Stimulated activated CD8-positive, alpha-beta memory T cell treated with anti-CD3 and anti-CD28 coated beads, Interleukin-4, amount 100 ng/mL, for 1 hour (primary cell): ENCODE results near the gene NDUFV1.
"Not testable (repeated sequence)": the region's sequence is repeated elsewhere in the genome, so short reads cannot be mapped to it uniquely, and the experiment has no call there.

Source experiments
- DNase-seq, 2 donors: peaks; one replicate each; pipeline ENCODE4 v3.0.0-alpha.2; 2020; ENCODE audit warnings: low read depth in 2 of 2, low spot score in 1 of 2

NDUFV1 gene

GRCh38 chr11:67611165-67611564 is 4.4 kb downstream of the NDUFV1 start:
- DNase-seq = no peak

DNA sequence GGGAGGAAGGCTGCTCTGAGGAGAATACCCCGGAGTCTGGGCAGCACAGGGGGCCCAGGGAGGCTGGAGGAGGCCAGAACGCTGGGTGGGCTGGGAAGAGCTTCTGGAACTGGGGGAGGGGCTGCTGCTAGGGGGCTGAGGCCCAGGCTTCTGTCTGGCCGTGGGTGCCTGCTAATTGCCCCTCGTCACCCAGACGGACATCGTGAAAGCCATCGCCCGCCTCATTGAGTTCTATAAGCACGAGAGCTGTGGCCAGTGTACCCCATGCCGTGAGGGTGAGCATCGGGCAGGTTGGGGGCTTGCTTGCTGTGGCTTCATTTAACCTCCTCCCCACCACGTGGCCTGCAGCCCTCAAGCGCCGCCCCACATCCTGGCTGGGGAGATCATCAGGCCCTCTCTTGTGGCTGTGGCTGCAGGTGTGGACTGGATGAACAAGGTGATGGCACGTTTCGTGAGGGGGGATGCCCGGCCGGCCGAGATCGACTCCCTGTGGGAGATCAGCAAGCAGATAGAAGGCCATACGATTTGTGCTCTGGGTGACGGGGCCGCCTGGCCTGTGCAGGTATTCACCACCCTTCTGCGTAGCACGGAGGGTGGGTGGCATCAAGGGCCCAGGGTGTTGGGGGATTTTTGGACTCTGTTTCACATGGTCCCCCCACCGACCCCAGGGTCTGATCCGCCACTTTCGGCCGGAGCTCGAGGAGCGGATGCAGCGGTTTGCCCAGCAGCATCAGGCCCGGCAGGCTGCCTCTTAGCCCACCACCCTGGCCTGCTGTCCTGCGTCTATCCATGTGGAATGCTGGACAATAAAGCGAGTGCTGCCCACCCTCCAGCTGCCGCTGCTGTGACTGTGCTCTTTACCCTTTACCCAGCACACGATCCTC is 5.2 kb downstream of the NDUFV1 start:
- DNase-seq = no peak

DNA sequence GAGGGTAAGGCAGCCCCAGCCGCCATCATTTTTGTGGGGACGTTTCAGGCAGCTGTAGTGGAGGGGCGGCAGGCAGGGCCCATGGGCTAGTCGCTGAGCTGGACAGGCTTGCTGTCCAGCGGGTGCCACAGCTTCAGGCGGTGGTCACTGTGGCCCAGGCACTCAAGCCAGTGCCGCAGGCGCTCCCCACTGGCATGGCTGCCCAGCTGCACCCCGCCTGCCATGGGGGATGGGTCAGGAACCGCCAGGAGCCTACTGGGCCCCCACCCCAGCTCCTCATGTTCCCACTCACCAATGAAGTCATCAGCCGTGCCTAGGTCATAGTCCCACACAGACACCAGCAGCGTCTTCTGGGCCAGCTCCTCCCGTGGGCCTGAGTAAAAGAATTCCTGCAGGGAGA is 6.0 kb downstream of the NDUFV1 start:
- DNase-seq = no peak

GRCh38 chr11:67613313-67613959 is 6.7 kb downstream of the NDUFV1 start:
- no peak for DNase-seq

DNA sequence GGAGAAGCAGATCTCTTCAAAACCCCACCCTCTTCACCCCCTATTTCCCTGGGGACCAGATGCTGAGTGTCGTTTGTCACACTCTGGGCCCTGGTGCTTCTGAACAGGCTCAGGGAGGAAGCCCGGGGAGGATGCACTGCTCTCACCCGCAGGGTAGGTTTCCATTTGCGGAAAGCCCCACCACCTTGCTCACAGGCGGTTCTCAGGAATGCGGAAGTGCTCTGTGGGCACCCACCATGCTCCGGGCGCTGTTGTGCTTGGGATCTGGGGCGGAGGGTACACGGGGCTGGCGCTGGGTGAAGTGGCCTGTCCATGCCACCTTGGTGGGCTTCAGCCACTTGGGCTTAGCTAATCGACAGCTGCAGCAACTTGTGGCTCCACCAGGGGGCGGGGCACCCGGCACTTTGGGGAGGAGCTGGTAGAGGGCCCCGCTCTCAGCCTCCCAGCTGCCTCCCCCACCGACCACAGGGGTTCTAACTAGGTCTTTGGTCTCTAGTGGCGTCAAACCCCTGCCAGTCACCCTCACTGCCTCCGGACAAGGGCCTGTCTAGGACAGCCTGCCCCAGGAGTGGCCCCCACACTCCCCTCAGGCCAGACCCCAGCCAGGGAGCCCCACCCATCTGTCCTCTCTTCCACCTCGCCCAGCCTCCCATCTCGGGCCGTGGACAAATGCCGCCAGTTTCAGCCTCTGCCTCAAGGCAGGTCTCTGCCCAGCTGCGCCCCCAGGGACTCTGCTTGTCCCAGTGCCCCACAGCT is 7.4 kb downstream of the NDUFV1 start:
- peak; percentile 70 to 80 for DNase-seq

DNA sequence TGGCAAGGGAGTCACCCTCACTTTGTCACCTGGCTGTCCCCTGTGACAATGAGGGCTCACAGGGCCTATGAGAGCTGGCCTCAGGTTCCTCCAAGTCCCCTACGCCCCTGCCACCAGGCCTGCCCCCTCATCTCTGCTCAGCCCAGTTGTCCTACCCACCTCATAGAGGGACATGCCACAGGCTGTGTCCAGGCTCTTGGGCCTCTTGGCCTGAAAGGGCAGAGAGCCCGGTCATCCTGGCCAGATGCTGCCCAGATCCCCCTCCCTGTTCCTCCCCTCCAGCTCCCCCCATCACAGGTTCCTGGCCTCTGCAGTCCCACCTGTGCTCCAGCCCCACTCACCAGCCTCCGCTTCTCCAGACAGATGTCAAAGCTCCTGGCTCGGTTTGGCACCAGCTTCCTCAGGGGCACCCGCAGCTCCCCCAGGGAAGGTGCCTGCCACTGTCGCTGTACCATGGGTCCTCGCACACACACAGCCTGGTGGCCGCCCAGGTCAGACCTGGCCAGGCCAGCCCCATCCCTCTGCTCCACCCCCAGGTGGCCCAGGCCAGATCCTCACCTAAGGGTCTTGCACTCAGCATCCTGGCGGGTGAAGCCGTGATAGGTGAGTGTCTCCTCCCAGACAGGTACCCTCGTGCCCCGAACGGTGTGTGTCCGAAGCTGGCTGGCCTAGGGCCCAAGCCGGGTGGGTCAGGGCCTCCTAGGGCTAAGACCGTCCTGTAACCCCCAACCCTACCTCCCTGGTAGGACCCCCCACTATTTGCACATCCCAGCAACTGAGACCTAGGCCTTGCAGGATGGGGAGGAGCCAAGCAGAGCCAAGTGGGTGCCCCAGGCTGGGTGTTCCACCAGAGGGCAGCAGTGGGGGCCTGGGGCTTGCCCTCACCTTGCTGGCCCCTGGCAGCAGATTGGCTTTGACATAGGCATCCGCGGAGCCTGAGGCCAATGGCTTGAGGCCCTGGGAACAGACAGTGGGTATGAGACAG is 8.3 kb downstream of the NDUFV1 start:
- DNase-seq = no peak

- DNase-seq = no peak
Measured at GRCh38 chr11:67615728-67616430, 9.1 kb downstream of the NDUFV1 start.

- no peak for DNase-seq
Measured at GRCh38 chr11:67616431-67617242, 9.9 kb downstream of the NDUFV1 start.

DNA sequence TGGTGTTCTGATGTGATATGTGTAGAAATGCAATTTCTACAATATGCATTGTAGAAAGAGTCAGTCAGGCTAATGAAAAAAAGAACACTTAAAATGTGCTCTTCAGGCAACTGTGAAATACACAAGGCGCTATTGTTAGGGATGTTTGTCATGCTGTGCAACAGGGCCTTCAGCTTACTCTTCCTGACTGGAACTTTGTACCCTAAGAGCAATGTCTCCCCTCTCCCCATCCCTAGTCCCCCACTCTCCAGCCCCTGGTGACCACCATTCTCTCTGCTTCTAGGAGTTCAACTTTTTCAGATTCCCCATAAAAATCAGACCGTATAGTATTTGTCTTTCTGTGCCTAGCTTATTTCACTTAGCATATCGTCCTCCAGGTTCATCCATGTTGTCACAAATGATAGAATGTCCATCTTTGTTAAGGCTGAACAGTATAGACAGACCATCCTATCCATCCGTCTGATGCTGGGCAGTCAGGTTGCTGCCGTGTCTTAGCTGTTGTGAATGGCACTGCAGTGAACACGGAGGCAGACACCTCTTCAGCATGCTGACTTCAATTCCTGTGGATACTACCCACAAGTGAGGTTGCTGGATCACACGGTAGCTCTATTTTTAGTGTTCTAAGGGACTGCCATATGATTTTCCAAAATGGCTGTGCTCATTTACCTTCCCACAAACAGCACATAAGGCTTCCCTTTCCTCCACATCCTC is 10.7 kb downstream of the NDUFV1 start:
- DNase-seq = no peak

- DNase-seq = not testable (repeated sequence)
Measured at GRCh38 chr11:67618901-67619659, 12.3 kb downstream of the NDUFV1 start.

DNA sequence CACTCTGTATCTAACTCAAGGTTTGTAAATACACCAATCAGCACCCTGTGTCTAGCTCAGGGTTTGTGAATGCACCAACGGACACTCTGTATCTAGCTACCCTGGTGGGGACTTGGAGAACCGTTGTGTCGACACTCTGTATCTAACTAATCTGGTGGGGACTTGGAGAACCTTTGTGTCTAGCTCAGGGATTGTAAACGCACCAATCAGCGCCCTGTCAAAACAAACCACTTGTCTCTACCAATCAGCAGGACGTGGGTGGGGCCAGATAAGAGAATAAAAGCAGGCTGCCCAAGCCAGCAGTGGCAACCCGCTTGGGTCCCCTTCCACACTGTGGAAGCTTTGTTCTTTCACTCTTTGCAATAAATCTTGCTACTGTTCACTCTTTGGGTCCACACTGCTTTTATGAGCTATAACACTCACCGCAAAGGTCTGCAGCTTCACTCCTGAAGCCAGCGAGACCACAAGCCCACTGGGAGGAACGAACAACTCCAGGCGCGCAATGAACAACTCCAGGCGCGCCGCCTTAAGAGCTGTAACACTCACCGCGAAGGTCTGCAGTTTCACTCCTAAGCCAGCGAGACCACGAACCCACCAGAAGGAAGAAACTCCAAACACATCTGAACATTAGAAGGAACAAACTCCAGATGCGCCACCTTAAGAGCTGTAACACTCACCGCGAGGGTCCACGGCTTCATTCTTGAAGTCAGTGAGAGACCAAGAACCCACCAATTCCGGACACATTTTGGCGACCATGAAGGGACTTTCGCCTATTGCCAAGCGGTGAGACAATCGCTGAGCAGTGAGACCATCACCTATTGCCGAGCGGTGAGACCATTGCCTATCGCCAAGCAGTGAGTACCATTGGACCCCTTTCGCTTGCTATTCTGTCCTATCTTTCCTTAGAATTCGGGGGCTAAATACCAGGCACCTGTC is 13.2 kb downstream of the NDUFV1 start:
- not testable (repeated sequence) for DNase-seq

GRCh38 chr11:67620621-67621020 is 13.9 kb downstream of the NDUFV1 start:
- DNase-seq = not testable (repeated sequence)

- DNase-seq = not testable (repeated sequence)
Measured at GRCh38 chr11:67621928-67622327, 15.2 kb downstream of the NDUFV1 start.

- not testable (repeated sequence) for DNase-seq
Measured at GRCh38 chr11:67622905-67623304, 16.2 kb downstream of the NDUFV1 start.

DNA sequence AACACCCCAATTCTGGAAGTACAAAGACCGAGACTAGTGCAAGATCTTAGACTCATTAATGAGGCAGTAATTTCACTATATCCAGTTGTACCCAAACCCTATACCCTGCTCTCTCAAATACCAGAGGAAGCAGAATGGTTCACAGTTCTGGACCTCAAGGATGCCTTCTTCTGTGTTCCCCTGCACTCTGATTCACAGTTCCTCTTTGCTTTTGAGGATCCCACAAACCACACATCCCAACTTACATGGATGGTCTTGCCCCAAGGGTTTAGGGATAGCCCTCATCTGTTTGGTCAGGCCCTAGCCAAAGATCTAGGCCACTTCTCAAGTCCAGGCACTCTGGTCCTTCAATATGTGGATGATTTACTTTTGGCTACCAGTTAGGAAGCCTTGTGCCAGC is 17.1 kb downstream of the NDUFV1 start:
- not testable (repeated sequence) for DNase-seq

- not testable (repeated sequence) for DNase-seq
Measured at GRCh38 chr11:67626131-67626833, 19.5 kb downstream of the NDUFV1 start.
